Measurements from ENCODE around the gene ATMIN. TPM values are rescaled to one million over a fixed set of nuclear protein-coding genes. Genes with fewer than 3 reads are reported as not detected.

Gene ATMIN
- total and polyA plus RNA-seq, 10 of the 15 experiments (the other 5 are each of a cell fraction or from before 2014, with no cell fraction given): 5.2 to 28.9 (median 18.3) TPM

- in situ Hi-C loops (cut with MboI): no loop called here
- ChIA-PET POLR2A (interaction anchor here (0.6 to 5.9 kb wide), 4 partner anchors 31 to 113 kb away, joined by 4 to 25 read pairs (median 6); partner anchors contain the start of genes C16orf46, CENPN and CMC2), SMC1A (ENCODE audit: uncharacterized antibody, unreplicated experiment) (interaction anchor here (0.6 to 1.5 kb wide), 6 partner anchors 13 to 744 kb away, joined by 3 to 5 read pairs (median 3); partner anchors contain the start of gene C16orf46)
Observed at GRCh38 chr16:81035975-81036750, 521 bp downstream of the ATMIN start.

More at GRCh38 chr16:81035975-81036750, 521 bp downstream of the ATMIN start:
- Histone ChIP-seq H3K27me3 (replicated peaks in 1 of 2; ENCODE audit: control insufficient read depth in 2 of 2, insufficient read depth in 2 of 2, low read length in 1 of 2) (no peaks in the 10 kb centered on the region), H3K36me3 (ENCODE audit: control insufficient read depth in 2 of 2, insufficient read depth in 2 of 2, low read length in 1 of 2) (no peaks in the 10 kb centered on the region), H3K9ac (ENCODE audit: control insufficient read depth, insufficient read depth, low read length) (peak overlapping the region; percentile 76), H3K4me2 (ENCODE audit: control insufficient read depth, insufficient read depth) (peak overlapping the region; percentile 84), H3K4me1 (ENCODE audit: control insufficient read depth, insufficient read depth, low read length) (no peaks in the 10 kb centered on the region), H3K4me3 (peak overlapping the region; percentile 81), H3K27ac (ENCODE audit: control insufficient read depth, insufficient read depth) (peak overlapping the region; percentile 32; the same call in 1 of the 2 replicates), H4K20me1 (ENCODE audit: control insufficient read depth, insufficient read depth) (no peaks in the 10 kb centered on the region), H2AFZ (ENCODE audit: control insufficient read depth, low read depth, low read length) (peak overlapping the region; percentile 59), H3K9me3 (replicated peaks; ENCODE audit: control insufficient read depth, insufficient read depth, low read length) (no peaks in the 10 kb centered on the region), H3K79me2 (ENCODE audit: control insufficient read depth, insufficient read depth, low read length) (peaks cover 13% of the 10 kb centered on the region)
- ChIA-PET CTCF (interaction anchor here (0.6 to 5.0 kb wide), 24 partner anchors 9 to 1620 kb away, joined by 3 to 67 read pairs (median 4); partner anchors contain the start of genes C16orf46, CENPN and CMC2), RAD21 (ENCODE audit: unreplicated experiment) (interaction anchor here (1.1 to 3.4 kb wide), 6 partner anchors 29 to 106 kb away, joined by 3 to 20 read pairs (median 6); partner anchors contain the start of genes C16orf46, CENPN and CMC2)
- FAIRE-seq: no peak
- no TSS peak for BruUV-seq (replicated peaks)
- DNase-seq (ENCODE audit: low read depth, low spot score): no peak
- TF ChIP-seq TAF1 (IDR thresholded peaks at IDR 0.05; ENCODE audit: borderline replicate concordance, low read depth, low read length) (0 out of 2 replicates have a peak, but pooled peaks have one; percentile 11), BHLHE40 (IDR thresholded peaks at IDR 0.05; ENCODE audit: borderline replicate concordance in 1 of 2, low read depth in 2 of 2, low read length in 1 of 2) (peak in 1 of 2 experiments; percentile 21; a peak in 1 of 4 replicates), NKRF (conservative IDR thresholded peaks at IDR 0.05) (peak; percentile 35; the same call in 1 of the 2 replicates), LARP7 (IDR thresholded peaks at IDR 0.05) (peak; percentile 18; the same call in 1 of the 2 replicates), GATAD2B (conservative IDR thresholded peaks at IDR 0.05; ENCODE audit: low read depth) (0 out of 2 replicates have a peak, but pooled peaks have one; percentile 9), NFXL1 (IDR thresholded peaks at IDR 0.05; ENCODE audit: borderline replicate concordance) (0 out of 2 replicates have a peak, but pooled peaks have one; percentile 31), MEF2A (IDR thresholded peaks at IDR 0.05; ENCODE audit: insufficient read depth, low read depth, low read length) (no peak), SUZ12 (IDR thresholded peaks at IDR 0.05; ENCODE audit: unreplicated experiment) (no peak), IKZF1 (conservative IDR thresholded peaks at IDR 0.05) (peak; percentile 72), BACH1 (IDR thresholded peaks at IDR 0.05; ENCODE audit: borderline replicate concordance) (0 out of 2 replicates have a peak, but pooled peaks have one; percentile 3), NR2C1 (IDR thresholded peaks at IDR 0.05) (0 out of 2 replicates have a peak, but pooled peaks have one; percentile 0), POLR2A (IDR thresholded peaks at IDR 0.05; ENCODE audit: low read depth, low read length) (peak; percentile 41; the same call in 1 of the 2 replicates), SIN3A (IDR thresholded peaks at IDR 0.05; ENCODE audit: low read depth, low read length) (peak; percentile 39; the same call in 1 of the 2 replicates)
- TF ChIP-seq, protein P1, sequence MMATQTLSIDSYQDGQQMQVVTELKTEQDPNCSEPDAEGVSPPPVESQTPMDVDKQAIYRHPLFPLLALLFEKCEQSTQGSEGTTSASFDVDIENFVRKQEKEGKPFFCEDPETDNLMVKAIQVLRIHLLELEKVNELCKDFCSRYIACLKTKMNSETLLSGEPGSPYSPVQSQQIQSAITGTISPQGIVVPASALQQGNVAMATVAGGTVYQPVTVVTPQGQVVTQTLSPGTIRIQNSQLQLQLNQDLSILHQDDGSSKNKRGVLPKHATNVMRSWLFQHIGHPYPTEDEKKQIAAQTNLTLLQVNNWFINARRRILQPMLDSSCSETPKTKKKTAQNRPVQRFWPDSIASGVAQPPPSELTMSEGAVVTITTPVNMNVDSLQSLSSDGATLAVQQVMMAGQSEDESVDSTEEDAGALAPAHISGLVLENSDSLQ (IDR thresholded peaks at IDR 0.05): no peak
- peak; percentile 58 for ATAC-seq
- under 1% methylated on average over 38 of the region's 80 CpGs for WGBS (ENCODE audit: insufficient coverage, insufficient replicate concordance, low lambda C conversion rate, missing lambda C conversion rate)
- intact Hi-C loops (cut with micrococcal nuclease; ENCODE audit: unreplicated experiment): loop anchor here (1.0 to 2.0 kb wide), 3 partner anchors 29 to 702 kb away; partner anchors contain the start of genes C16orf46, CENPN and CMC2
